Pancreas (tissue), 10 donors: Measurements from ENCODE around the gene RPTOR. TPM values are rescaled to one million over a fixed set of nuclear protein-coding genes. Genes with fewer than 3 reads are reported as not detected.

Experiments used
- ATAC-seq, 4 donors: fragments of 200-7000 bp; cut with Tn5 transposase; one replicate each; pipeline versions ENCODE4 v1.8.0 to v1.9.1; 2020; ENCODE audit warnings: mild to moderate bottlenecking in 4 of 4, moderate library complexity in 4 of 4
- DNase-seq, 6 donors: peaks; one replicate each; pipeline ENCODE4 v3.0.0-alpha.2; 2020
- FAIRE-seq: peaks from 2 replicates; lab custom pipeline; 2012; peaks lifted over from hg19 to GRCh38; lab: Jason Lieb, UNC
- H3K27ac ChIP-seq, 4 donors: fragments of 200-600 bp; sonication (generic); 1 replicate in 3 of 4; 2 replicates in 1 of 4; pipeline versions ENCODE4 v1.5.0 to v1.8.0; 2020
- H3K27me3 ChIP-seq, 4 donors: fragments of 200-600 bp; one replicate each; pipeline ENCODE4 v1.8.0; 2021
- H3K36me3 ChIP-seq, 3 donors: fragments of 200-600 bp; sonication (generic) in 1 of 3; one replicate each; pipeline versions ENCODE4 v1.5.0 to v1.8.0; 2020 to 2021
- H3K4me1 ChIP-seq, 3 donors: fragments of 200-600 bp; one replicate each; pipeline ENCODE4 v1.8.0; 2021
- H3K4me3 ChIP-seq, 4 donors: fragments of 200-600 bp; sonication (generic) in 2 of 4; one replicate each; pipeline versions ENCODE4 v1.5.0 to v1.8.0; 2020 to 2021
- H3K9me3 ChIP-seq, 4 donors: fragments of 200-600 bp; one replicate each; pipeline ENCODE4 v1.8.0; 2021
- WGBS, 2 donors: extraction: QIAGEN DNeasy Blood & Tissue Kit; methylation state at CpG; one replicate each; pipeline ENCODE4 v1.1.7; 2013; 5-methylcytosine and 5-hydroxymethylcytosine counted together
- intact Hi-C, 3 donors: fragments of 100-400 bp; cut with DNase I; formaldehyde crosslinking; loops; one replicate each; pipeline versions ENCODE4 v1.11.1 to v1.14.2; 2022
- polyA plus RNA-seq, 2 donors: library from polyadenylated mRNA; stranded (reverse); fragments of 200-250 nt; gene quantifications; one replicate each; pipeline ENCODE4 v1.2.3, GENCODE V29; 2013
- total RNA-seq, 6 donors: library from RNA; stranded (reverse); fragmentation: NEBNext Ultra II Directional in 4 of 6; extraction: Animal tissue kit (Norgen Biotek cat#: 25700) in 4 of 6; gene quantifications; one replicate each; pipeline versions ENCODE4 v1.2.1 to v1.2.4, GENCODE V29; 2021 to 2023
- TF ChIP-seq, protein P1 (sequence below), 4 donors: fragments of 200-600 bp; sonication (generic) in 3 of 4; IDR thresholded peaks; one replicate each; pipeline versions ENCODE4 v1.5.0 to v1.8.0; 2021; ENCODE audit warnings: antibody characterized with exemption in 4 of 4
- donor health status: healthy with polysubstance abuse.
- donor health status: DM: no; HTN: no; CAD: no; lungs with moderate emphysema.
- donor health status: DM: no; HTN: no; CAD: no.
- donor health status: control.
- donor health status: control.
- donor health status: Bipolar disorder and iron deficiency.
- donor health status: DM: yes; HTN: yes; CAD: no.
- donor health status: DM: no; HTN: no; CAD: no.
- donor health status: DM: no; HTN: no; CAD: no.
- donor health status: DM: yes; HTN: yes; CAD: no.

RPTOR gene
- total and polyA plus RNA-seq, 8 donors: 5.0 to 18.9 (median 13.2) TPM

DNA sequence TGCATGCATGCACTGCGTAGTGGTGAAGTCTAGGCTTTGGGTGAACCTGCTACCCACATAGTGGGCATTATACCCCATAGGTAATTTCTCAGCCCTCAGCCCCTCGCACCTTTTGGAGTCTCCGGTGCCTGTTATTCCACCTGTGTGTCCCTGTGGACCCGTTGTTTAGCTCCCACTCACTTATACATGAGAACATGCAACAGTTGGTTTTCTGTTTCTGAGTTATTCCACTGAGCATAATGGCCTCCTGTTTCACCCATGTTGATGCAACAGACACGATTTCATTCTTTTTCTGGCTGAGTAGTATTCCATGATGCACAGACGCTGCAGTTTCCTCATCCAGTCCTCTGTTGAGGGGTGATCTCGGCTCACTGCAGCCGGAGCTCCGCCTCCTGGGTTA is 305.5 kb downstream of the RPTOR start:
- peak in 1 of 6 donors; percentile 17 for DNase-seq
- H3K4me3 ChIP-seq: no peak overlapping the region
- intact Hi-C loops: no loop called here
- H3K4me1 ChIP-seq: peaks cover 0 to 7% (median 3%) of the 10 kb centered on the region in 3 donors
- no peaks in the 10 kb centered on the region for H3K27me3 ChIP-seq
- WGBS, 2 donors: 90 to 99% methylated on average over 9 of the region's 9 CpGs
- H3K36me3 ChIP-seq: no peaks in the 10 kb centered on the region
- no peak for ATAC-seq
- FAIRE-seq: no peak
- H3K9me3 ChIP-seq: no peaks in the 10 kb centered on the region
- TF ChIP-seq, protein P1, sequence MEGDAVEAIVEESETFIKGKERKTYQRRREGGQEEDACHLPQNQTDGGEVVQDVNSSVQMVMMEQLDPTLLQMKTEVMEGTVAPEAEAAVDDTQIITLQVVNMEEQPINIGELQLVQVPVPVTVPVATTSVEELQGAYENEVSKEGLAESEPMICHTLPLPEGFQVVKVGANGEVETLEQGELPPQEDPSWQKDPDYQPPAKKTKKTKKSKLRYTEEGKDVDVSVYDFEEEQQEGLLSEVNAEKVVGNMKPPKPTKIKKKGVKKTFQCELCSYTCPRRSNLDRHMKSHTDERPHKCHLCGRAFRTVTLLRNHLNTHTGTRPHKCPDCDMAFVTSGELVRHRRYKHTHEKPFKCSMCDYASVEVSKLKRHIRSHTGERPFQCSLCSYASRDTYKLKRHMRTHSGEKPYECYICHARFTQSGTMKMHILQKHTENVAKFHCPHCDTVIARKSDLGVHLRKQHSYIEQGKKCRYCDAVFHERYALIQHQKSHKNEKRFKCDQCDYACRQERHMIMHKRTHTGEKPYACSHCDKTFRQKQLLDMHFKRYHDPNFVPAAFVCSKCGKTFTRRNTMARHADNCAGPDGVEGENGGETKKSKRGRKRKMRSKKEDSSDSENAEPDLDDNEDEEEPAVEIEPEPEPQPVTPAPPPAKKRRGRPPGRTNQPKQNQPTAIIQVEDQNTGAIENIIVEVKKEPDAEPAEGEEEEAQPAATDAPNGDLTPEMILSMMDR (IDR thresholded peaks at IDR 0.05): no peak
- H3K27ac ChIP-seq: no peak overlapping the region

DNA sequence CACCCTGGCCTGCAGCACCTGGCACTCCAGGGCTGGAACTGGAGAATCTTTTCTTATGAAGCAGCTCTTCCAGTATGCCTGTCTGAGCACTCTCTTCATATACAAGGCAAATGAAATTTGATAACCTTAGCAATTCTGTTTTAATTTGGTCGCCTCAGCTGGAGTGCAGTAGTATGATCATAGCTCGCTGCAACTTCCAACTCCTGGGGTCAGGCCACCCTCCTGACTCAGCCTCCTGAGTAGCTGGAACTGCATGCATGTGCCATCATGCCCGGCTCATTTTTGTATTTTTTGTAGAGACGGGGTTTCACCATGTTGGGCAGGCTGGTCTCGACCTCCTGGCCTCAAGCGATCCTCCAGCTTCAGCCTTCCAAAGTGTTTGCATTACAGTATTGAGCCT is 306.2 kb downstream of the RPTOR start:
- WGBS, 2 donors: 81 to 93% methylated on average over 6 of the region's 6 CpGs
- TF ChIP-seq, protein P1 (IDR thresholded peaks at IDR 0.05): no peak
- intact Hi-C loops: no loop called here
- Histone ChIP-seq H3K27ac (no peak overlapping the region), H3K4me1 (peaks cover 0 to 7% (median 3%) of the 10 kb centered on the region in 3 donors), H3K4me3 (no peak overlapping the region), H3K9me3 (no peaks in the 10 kb centered on the region), H3K36me3 (peaks cover 0 to 3% (median 0%) of the 10 kb centered on the region in 3 donors), H3K27me3 (no peaks in the 10 kb centered on the region)
- no peak for ATAC-seq
- DNase-seq: peak in 1 of 6 donors; percentile 19
- no peak for FAIRE-seq

DNA sequence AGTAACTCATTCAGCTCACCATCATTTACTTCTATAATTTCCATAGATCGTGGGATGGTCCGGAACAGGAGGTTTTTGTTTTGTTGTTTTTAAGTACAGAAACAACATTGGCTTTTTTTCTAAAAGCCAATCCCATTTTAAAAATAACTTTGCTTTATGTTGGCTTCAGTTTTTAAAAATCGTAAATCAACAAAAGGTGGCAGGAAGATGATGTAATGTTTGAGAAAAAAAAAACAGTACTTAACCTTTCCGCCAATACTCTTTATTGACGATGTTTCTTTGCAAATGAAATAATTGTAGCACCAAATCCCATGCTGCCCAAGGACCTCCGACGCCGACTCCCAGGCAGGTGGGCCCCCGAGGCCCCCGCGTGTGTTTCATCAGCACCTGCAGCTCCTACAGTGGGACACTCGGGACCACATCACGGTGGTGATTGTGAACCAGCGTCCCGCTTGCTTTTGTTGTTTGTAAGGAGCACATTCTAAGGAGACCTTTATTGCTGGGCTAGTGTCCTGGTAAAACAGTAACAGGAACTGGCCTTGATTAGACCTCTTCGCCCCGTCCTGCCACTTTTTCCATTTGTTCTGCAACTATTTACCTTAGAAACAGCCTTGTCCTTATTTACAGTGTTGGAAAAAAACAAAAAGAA is 306.8 kb downstream of the RPTOR start:
- TF ChIP-seq, protein P1 (IDR thresholded peaks at IDR 0.05): no peak
- Histone ChIP-seq H3K36me3 (peaks cover 0 to 7% (median 0%) of the 10 kb centered on the region in 3 donors), H3K9me3 (no peaks in the 10 kb centered on the region), H3K4me1 (peaks cover 0 to 7% (median 3%) of the 10 kb centered on the region in 3 donors), H3K4me3 (no peak overlapping the region), H3K27ac (peak overlapping the region in 1 of 4 donors; percentile 41), H3K27me3 (no peaks in the 10 kb centered on the region)
- ATAC-seq (peak in 2 of 4 donors; percentile 40 to 63), FAIRE-seq (no peak), DNase-seq (peak in 1 of 6 donors; percentile 44)
- WGBS, 2 donors: 47 to 48% methylated on average over 17 of the region's 17 CpGs
- intact Hi-C loops: no loop called here

DNA sequence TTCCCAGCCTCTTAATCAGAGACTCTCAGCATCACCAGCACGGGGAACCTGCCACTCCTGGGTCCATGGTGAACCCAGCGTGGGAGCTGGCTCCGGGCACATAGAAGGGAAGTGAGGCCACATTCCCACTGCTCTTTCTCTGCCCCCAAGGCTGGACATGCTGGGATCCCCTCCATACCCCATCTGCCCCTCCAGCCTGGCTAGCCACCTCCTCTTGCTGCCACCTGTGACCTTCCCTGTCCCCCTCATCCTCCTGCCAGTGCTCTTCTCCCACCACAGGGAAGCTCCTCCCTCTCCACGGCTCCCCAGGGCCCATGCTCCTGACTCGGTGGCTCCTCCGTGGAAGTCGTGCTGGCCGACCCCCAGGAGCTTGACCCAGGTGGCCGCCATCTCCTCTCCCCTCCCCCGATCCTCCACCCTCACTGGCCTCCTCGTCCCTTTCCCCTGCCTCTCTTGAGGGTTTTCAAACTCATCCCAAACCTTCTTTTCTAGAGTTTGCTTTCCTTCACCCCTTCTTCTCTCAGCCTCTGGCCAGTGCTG is 307.9 kb downstream of the RPTOR start:
- 91 to 93% methylated on average over 11 of the region's 11 CpGs for WGBS, 2 donors
- peak in 1 of 6 donors; percentile 45 for DNase-seq
- H3K4me1 ChIP-seq: peaks cover 0 to 7% (median 3%) of the 10 kb centered on the region in 3 donors

More for the DNA sequence above, 307.9 kb downstream of the RPTOR start:
- intact Hi-C loops: no loop called here
- no peak for FAIRE-seq
- Histone ChIP-seq H3K27me3 (no peaks in the 10 kb centered on the region), H3K9me3 (no peaks in the 10 kb centered on the region), H3K36me3 (peaks cover 0 to 7% (median 0%) of the 10 kb centered on the region in 3 donors), H3K4me3 (no peak overlapping the region), H3K27ac (no peak overlapping the region)
- TF ChIP-seq, protein P1 (IDR thresholded peaks at IDR 0.05): no peak
- no peak for ATAC-seq
